ENCODE data around the gene HOMER1.

The HOMER1 gene

DNA sequence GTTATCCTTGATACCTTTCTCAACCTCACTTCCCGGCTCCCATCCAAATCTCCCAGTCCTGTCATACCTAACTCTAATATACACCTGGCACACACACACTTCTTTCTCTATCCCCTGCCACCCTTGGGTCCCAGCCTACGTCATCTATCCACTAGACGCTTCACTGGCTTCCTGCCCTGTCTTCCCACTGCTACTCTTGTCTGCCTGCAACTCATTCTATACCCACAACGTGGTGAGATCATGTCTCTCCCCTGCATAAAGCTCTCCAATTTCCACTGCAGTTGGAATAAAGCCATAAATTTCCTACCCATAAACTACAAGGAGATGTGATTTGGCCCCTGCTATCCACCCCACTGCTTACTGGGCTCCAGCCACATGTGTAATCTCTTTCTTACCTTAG is 184.5 kb downstream of the HOMER1 start:
- DNase-seq (ENCODE audit: low spot score) (no peak), FAIRE-seq (no peak)

Measured in urothelium cell line (cell line).